Cardiac muscle cell (in vitro differentiated cells and primary cell): ENCODE data around the gene NLK. TPM values are rescaled to one million over a fixed set of nuclear protein-coding genes. Genes with fewer than 3 reads are reported as not detected.

Experiments
- DNase-seq, 2 donors: peaks; one replicate each; pipeline versions ENCODE4 v3.0.0 to v3.0.0-alpha.2; 2010 to 2017; ENCODE audit warnings: low read depth in 1 of 2, low spot score in 1 of 2
- H3K27ac ChIP-seq: fragments of 200-600 bp; sonication (generic); 2 replicates; pipeline ENCODE4 v1.5.1; 2016
- H3K27me3 ChIP-seq: fragments of 200-600 bp; sonication (generic); 2 replicates; pipeline ENCODE4 v1.6.0; 2016; ENCODE audit warnings: control low read depth
- H3K36me3 ChIP-seq: fragments of 200-600 bp; sonication (generic); 2 replicates; pipeline ENCODE4 v1.5.1; 2016; ENCODE audit warnings: control low read depth
- H3K4me1 ChIP-seq: fragments of 200-600 bp; sonication (generic); 2 replicates; pipeline ENCODE4 v1.8.1; 2017; ENCODE audit warnings: low read depth, mild to moderate bottlenecking, mixed run types
- H3K4me3 ChIP-seq: fragments of 200-600 bp; sonication (generic); 2 replicates; pipeline ENCODE4 v1.5.1; 2016; ENCODE audit warnings: mild to moderate bottlenecking
- H3K9me3 ChIP-seq: fragments of 200-600 bp; sonication (generic); 2 replicates; pipeline ENCODE4 v1.5.1; 2017; ENCODE audit warnings: low read depth, mild to moderate bottlenecking, control low read depth
- polyA plus RNA-seq: library from polyadenylated mRNA; unstranded; fragments of >200 nt; fragmentation: Nextera tagmentation; extraction: Ambion mirVana; gene quantifications from 2 replicates; pipeline ENCODE4 v1.2.1, GENCODE V29; 2016
- total RNA-seq: library from RNA; depleted of rRNA; stranded (reverse); fragments of >200 nt; gene quantifications from 2 replicates; pipeline ENCODE4 v1.2.3, GENCODE V29; 2016
- TF ChIP-seq, protein P1 (sequence below): IDR thresholded peaks from 2 replicates; pipeline ENCODE4 v1.5.1; 2012; ENCODE audit warnings: low read depth, mild to moderate bottlenecking, low read length

NLK gene
- total and polyA plus RNA-seq, 2 experiments from 2014 or later = 11.0 to 22.1 TPM

DNA sequence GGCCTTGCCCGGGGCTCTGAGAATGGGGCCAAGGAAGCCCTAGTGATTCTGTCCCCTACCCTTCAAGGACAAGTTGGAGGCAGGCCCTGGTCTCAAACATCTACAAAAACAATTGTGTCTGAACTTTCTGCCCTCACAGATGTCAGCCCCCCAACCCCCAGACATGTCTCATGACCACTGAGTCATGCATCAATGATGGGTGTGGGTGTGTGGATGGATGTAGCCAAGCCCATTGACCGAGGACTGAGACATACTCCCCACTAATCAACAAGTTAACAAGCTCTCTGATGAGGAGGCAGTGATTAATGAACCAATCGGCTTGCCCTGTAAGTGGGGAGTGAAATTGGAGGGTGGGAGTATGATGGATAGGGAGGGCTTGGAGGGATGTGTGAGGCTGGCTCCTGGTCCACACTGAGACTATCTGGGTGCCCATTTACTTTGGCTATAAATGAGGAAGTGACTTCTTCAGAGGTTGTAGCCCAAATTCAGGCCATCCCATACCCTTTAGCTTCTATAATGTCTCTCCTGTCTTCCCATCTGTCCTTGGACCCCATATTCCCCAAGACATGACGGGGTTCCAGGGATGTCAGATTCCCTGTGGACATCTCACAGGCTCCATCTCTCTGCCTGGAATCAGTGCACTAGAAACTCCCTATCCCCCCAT is 179.4 kb downstream of the NLK start:
- Histone ChIP-seq H3K36me3 (no peaks in the 10 kb centered on the region), H3K27ac (no peak overlapping the region)
- no peak for DNase-seq

GRCh38 chr17:28225271-28225670 is 182.8 kb downstream of the NLK start:
- no peaks in the 10 kb centered on the region for H3K36me3 ChIP-seq
- H3K4me3 ChIP-seq = no peak overlapping the region

More for the DNA sequence above, 179.4 kb downstream of the NLK start:
- TF ChIP-seq, protein P1, sequence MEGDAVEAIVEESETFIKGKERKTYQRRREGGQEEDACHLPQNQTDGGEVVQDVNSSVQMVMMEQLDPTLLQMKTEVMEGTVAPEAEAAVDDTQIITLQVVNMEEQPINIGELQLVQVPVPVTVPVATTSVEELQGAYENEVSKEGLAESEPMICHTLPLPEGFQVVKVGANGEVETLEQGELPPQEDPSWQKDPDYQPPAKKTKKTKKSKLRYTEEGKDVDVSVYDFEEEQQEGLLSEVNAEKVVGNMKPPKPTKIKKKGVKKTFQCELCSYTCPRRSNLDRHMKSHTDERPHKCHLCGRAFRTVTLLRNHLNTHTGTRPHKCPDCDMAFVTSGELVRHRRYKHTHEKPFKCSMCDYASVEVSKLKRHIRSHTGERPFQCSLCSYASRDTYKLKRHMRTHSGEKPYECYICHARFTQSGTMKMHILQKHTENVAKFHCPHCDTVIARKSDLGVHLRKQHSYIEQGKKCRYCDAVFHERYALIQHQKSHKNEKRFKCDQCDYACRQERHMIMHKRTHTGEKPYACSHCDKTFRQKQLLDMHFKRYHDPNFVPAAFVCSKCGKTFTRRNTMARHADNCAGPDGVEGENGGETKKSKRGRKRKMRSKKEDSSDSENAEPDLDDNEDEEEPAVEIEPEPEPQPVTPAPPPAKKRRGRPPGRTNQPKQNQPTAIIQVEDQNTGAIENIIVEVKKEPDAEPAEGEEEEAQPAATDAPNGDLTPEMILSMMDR = no peak
- no peak overlapping the region for H3K4me3 ChIP-seq
- H3K9me3 ChIP-seq = no peaks in the 10 kb centered on the region
- H3K4me1 ChIP-seq = no peaks in the 10 kb centered on the region
- H3K27me3 ChIP-seq = no peaks in the 10 kb centered on the region

GRCh38 chr17:28225867-28226266 is 183.4 kb downstream of the NLK start:
- DNase-seq = no peak
- no peaks in the 10 kb centered on the region for H3K4me1 ChIP-seq
- H3K27ac ChIP-seq = no peak overlapping the region
- no peaks in the 10 kb centered on the region for H3K9me3 ChIP-seq
- TF ChIP-seq, protein P1 = no peak
- no peaks in the 10 kb centered on the region for H3K27me3 ChIP-seq
- no peak overlapping the region for H3K4me3 ChIP-seq
- no peaks in the 10 kb centered on the region for H3K36me3 ChIP-seq

More at GRCh38 chr17:28225271-28225670, 182.8 kb downstream of the NLK start:
- TF ChIP-seq, protein P1 = no peak
- Histone ChIP-seq H3K9me3 (no peaks in the 10 kb centered on the region), H3K27ac (no peak overlapping the region), H3K4me1 (no peaks in the 10 kb centered on the region), H3K27me3 (no peaks in the 10 kb centered on the region)
- no peak for DNase-seq

GRCh38 chr17:28226563-28227315 is 184.3 kb downstream of the NLK start:
- TF ChIP-seq, protein P1 = no peak
- H3K27ac ChIP-seq = no peak overlapping the region
- no peaks in the 10 kb centered on the region for H3K4me1 ChIP-seq
- H3K36me3 ChIP-seq = no peaks in the 10 kb centered on the region
- H3K9me3 ChIP-seq = no peaks in the 10 kb centered on the region
- peak overlapping the region; percentile 30 for H3K4me3 ChIP-seq
- DNase-seq = no peak
- no peaks in the 10 kb centered on the region for H3K27me3 ChIP-seq

DNA sequence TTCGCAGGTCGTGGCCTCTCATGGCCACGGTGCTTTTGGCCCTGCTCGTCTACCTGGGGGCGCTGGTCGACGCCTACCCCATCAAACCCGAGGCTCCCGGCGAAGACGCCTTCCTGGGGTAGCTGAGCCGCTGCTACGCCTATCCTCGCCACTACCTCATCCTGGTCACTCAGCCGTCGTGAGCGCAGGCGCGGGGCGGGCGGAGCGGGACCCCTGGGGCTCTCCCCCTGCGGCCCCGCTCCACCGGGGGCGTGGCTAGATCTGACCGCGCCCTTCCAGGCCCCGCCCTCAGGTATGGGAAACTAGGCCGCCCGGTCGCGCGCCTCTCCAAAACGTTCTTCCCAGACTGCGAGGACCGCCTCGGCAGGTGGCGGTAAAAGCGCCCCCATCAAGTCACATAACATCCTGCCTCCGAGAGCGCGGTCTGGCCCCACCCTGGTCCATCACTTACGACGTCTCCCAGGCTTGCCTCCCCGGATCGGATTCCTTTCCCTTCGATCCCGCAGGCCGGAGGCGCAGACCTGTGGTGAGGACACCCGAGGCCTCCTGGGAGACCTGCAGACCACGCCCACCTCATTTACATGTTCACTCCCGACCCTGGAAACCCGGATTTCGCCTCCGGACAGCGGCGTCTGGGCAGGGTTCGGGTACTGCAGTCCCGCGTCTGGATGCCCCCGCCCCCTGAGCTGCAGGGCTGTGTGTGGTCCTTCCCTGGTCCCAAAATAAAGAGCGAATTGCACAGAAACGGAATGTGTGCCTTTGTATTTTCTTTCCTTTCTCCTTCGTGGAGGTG is 185.0 kb downstream of the NLK start:
- no peaks in the 10 kb centered on the region for H3K4me1 ChIP-seq
- H3K9me3 ChIP-seq = no peaks in the 10 kb centered on the region
- no peaks in the 10 kb centered on the region for H3K27me3 ChIP-seq
- no peaks in the 10 kb centered on the region for H3K36me3 ChIP-seq
- DNase-seq = peak; percentile 44 to 84
- peak overlapping the region; percentile 30 for H3K4me3 ChIP-seq
- TF ChIP-seq, protein P1 = no peak
- no peak overlapping the region for H3K27ac ChIP-seq
